ENCODE data around the gene ST3GAL3.
A peak's percentile ranks its signal among the peaks of the same experiment; 100 is the strongest.

ST3GAL3 gene

DNA sequence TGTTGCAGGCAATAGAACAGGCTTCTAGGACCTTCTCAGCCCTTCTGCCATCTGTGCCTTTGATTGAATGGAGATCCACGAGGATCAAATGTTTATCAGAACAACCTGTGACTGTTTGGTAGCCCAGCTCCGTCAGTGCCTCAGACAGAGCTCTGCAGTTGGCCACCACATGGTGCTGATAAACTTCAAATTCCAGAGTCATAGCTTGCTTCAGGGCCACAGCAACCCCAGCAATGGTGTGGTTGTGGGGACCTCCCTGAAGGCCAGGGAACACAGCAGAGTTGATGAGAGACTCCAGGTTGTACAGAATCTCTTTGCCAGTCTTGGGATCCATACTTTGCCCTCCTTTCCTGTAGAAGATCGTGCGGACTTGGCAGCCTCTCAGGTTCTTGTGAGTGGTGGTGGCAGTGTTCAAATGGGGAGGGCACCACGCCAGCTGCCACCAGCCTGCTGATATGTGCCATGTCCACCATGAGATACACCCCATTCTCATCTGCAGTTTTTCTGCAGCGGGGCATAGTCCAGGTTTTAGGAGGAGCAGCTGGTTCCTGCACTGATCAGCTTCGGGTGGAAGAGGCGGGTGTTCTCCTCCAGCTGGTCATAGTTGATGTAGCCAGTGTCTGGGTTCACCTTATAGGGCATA lies 143.4 kb downstream of the ST3GAL3 start:
- Histone ChIP-seq H3K4me1 (ENCODE audit: control insufficient read depth, insufficient read depth, low read length) (peaks cover 10% of the 10 kb centered on the region), H3K9me3 (ENCODE audit: control insufficient read depth, insufficient read depth, low read depth, low read length) (no peaks in the 10 kb centered on the region), H3K4me3 (ENCODE audit: low read depth, low read length) (no peak overlapping the region), H3K27ac (ENCODE audit: extremely low read depth, low read depth, low read length) (no peak overlapping the region), H3K36me3 (ENCODE audit: control insufficient read depth in 2 of 2, insufficient read depth in 1 of 2, low read length in 2 of 2) (no peaks in the 10 kb centered on the region)
- CTCF ChIA-PET, result no interaction called here
- TF ChIP-seq ZFP69B (tag by site-specific recombination; IDR thresholded peaks at IDR 0.05) (no peak), GLIS1 (tag by site-specific recombination; IDR thresholded peaks at IDR 0.05) (0 out of 2 replicates have a peak, but pooled peaks have one; percentile 19)
- POLR2A ChIA-PET, result no interaction called here

DNA sequence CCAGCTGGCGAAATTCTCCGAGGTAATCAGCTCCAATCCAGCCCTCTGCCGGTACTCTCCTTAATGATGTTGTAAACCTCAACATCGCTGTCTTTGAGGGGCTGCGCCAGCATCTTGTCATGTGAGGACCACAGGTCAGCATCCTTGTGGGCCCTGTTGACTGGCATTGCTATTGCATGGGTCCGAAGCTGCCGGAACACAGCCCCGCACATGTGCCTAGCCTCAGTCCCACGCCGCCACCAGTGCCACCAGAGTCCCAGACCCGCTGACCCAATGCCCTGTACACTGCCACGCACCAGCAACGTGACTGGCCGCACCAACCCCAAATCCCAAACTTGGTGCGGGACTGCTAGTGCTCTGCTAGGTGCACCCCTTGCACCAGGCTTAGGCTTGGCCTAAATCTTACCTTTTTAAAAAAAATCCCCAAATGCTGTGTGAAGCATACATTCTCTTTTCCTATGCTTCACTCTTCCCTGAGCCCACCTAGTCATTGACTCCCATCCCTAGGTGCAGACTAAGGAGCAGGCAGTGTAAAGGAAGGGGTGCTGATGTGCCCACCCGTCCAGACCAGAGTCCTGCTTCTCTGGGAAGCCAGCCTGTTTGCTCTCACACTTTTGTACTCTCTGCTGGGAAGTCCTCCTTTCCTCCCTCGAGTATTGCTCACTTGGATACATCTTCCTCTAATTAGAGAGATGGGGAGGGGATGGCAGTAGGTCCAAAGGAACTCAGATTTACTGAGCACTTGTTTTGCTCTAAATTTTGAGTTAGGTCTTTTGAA lies 144.4 kb downstream of the ST3GAL3 start:
- CTCF ChIA-PET, result no interaction called here
- peaks cover 10% of the 10 kb centered on the region for H3K4me1 ChIP-seq (ENCODE audit: control insufficient read depth, insufficient read depth, low read length)
- no peaks in the 10 kb centered on the region for H3K36me3 ChIP-seq (ENCODE audit: control insufficient read depth in 2 of 2, insufficient read depth in 1 of 2, low read length in 2 of 2)
- POLR2A ChIA-PET, result no interaction called here
- TF ChIP-seq ZNF146 (tag by site-specific recombination; IDR thresholded peaks at IDR 0.05) (no peak), HOXD13 (CRISPR knock-in tag; IDR thresholded peaks at IDR 0.05; ENCODE audit: borderline replicate concordance) (no peak), ZNF391 (tag by site-specific recombination; IDR thresholded peaks at IDR 0.05; ENCODE audit: borderline replicate concordance, low read depth) (no peak)
- TF ChIP-seq, protein P1, sequence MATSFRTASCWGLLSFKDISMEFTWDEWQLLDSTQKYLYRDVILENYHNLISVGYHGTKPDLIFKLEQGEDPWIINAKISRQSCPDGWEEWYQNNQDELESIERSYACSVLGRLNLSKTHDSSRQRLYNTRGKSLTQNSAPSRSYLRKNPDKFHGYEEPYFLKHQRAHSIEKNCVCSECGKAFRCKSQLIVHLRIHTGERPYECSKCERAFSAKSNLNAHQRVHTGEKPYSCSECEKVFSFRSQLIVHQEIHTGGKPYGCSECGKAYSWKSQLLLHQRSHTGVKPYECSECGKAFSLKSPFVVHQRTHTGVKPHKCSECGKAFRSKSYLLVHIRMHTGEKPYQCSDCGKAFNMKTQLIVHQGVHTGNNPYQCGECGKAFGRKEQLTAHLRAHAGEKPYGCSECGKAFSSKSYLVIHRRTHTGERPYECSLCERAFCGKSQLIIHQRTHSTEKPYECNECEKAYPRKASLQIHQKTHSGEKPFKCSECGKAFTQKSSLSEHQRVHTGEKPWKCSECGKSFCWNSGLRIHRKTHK (tag by site-specific recombination; IDR thresholded peaks at IDR 0.05), result no peak
- H3K9me3 ChIP-seq (ENCODE audit: control insufficient read depth, insufficient read depth, low read depth, low read length), result no peaks in the 10 kb centered on the region
- H3K27ac ChIP-seq (ENCODE audit: extremely low read depth, low read depth, low read length), result no peak overlapping the region
- H3K4me3 ChIP-seq (ENCODE audit: low read depth, low read length), result no peak overlapping the region

GRCh38 chr1:43853161-43853921 lies 146.0 kb downstream of the ST3GAL3 start:
- Histone ChIP-seq H3K4me3 (ENCODE audit: low read depth, low read length) (no peak overlapping the region), H3K27ac (ENCODE audit: extremely low read depth, low read depth, low read length) (no peak overlapping the region), H3K36me3 (ENCODE audit: control insufficient read depth in 2 of 2, insufficient read depth in 1 of 2, low read length in 2 of 2) (no peaks in the 10 kb centered on the region), H3K4me1 (ENCODE audit: control insufficient read depth, insufficient read depth, low read length) (peaks cover 14% of the 10 kb centered on the region), H3K9me3 (ENCODE audit: control insufficient read depth, insufficient read depth, low read depth, low read length) (no peaks in the 10 kb centered on the region)
- CTCF ChIA-PET, result interaction anchor here (0.6 to 1.2 kb wide), 3 partner anchors 89 to 194 kb away, joined by 3 to 4 read pairs (median 3); no protein-coding TSS in a partner anchor
- POLR2A ChIA-PET, result interaction anchor here (0.6 kb wide), 1 partner anchor 75 kb away, joined by 4 read pairs; no protein-coding TSS in a partner anchor
- TF ChIP-seq ZNF792 (tag by site-specific recombination; IDR thresholded peaks at IDR 0.05), result no peak
- no peak for TF ChIP-seq ZNF777 (tag by site-specific recombination; IDR thresholded peaks at IDR 0.05; ENCODE audit: borderline replicate concordance)
- TF ChIP-seq ZNF785 (tag by site-specific recombination; IDR thresholded peaks at IDR 0.05), result no peak
- no peak for TF ChIP-seq ZNF311 (tag by site-specific recombination; IDR thresholded peaks at IDR 0.05; ENCODE audit: borderline replicate concordance)
- TF ChIP-seq, protein P2, sequence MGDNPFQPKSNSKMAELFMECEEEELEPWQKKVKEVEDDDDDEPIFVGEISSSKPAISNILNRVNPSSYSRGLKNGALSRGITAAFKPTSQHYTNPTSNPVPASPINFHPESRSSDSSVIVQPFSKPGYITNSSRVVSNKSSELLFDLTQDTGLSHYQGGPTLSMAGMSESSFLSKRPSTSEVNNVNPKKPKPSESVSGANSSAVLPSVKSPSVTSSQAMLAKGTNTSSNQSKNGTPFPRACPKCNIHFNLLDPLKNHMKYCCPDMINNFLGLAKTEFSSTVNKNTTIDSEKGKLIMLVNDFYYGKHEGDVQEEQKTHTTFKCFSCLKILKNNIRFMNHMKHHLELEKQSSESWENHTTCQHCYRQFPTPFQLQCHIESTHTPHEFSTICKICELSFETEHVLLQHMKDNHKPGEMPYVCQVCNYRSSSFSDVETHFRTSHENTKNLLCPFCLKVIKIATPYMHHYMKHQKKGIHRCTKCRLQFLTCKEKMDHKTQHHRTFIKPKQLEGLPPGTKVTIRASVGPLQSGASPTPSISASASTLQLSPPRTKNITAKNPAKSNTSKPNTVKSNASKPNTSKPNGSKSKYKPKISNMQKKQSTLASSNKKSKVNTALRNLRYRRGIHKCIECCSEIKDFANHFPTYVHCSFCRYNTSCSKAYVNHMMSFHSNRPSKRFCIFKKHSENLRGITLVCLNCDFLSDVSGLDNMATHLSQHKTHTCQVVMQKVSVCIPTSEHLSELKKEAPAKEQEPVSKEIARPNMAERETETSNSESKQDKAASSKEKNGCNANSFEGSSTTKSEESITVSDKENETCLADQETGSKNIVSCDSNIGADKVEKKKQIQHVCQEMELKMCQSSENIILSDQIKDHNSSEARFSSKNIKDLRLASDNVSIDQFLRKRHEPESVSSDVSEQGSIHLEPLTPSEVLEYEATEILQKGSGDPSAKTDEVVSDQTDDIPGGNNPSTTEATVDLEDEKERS (tag by site-specific recombination; IDR thresholded peaks at IDR 0.05), result no peak
- TF ChIP-seq, protein P3, sequence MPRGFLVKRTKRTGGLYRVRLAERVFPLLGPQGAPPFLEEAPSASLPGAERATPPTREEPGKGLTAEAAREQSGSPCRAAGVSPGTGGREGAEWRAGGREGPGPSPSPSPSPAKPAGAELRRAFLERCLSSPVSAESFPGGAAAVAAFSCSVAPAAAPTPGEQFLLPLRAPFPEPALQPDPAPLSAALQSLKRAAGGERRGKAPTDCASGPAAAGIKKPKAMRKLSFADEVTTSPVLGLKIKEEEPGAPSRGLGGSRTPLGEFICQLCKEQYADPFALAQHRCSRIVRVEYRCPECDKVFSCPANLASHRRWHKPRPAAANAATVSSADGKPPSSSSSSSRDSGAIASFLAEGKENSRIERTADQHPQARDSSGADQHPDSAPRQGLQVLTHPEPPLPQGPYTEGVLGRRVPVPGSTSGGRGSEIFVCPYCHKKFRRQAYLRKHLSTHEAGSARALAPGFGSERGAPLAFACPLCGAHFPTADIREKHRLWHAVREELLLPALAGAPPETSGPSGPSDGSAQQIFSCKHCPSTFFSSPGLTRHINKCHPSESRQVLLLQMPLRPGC (tag by site-specific recombination; IDR thresholded peaks at IDR 0.05), result no peak
- TF ChIP-seq, protein P4, sequence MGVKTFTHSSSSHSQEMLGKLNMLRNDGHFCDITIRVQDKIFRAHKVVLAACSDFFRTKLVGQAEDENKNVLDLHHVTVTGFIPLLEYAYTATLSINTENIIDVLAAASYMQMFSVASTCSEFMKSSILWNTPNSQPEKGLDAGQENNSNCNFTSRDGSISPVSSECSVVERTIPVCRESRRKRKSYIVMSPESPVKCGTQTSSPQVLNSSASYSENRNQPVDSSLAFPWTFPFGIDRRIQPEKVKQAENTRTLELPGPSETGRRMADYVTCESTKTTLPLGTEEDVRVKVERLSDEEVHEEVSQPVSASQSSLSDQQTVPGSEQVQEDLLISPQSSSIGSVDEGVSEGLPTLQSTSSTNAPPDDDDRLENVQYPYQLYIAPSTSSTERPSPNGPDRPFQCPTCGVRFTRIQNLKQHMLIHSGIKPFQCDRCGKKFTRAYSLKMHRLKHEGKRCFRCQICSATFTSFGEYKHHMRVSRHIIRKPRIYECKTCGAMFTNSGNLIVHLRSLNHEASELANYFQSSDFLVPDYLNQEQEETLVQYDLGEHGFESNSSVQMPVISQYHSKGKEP (tag by site-specific recombination; IDR thresholded peaks at IDR 0.05), result no peak; the same call in 1 of the 2 replicates
- TF ChIP-seq, protein P5, sequence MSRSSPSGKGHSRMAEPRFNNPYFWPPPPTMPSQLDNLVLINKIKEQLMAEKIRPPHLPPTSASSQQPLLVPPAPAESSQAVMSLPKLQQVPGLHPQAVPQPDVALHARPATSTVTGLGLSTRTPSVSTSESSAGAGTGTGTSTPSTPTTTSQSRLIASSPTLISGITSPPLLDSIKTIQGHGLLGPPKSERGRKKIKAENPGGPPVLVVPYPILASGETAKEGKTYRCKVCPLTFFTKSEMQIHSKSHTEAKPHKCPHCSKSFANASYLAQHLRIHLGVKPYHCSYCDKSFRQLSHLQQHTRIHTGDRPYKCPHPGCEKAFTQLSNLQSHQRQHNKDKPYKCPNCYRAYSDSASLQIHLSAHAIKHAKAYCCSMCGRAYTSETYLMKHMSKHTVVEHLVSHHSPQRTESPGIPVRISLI (tag by site-specific recombination; IDR thresholded peaks at IDR 0.05), result peak; percentile 81; the same call in 1 of the 2 replicates
- no peak for TF ChIP-seq ZNF558 (tag by site-specific recombination; IDR thresholded peaks at IDR 0.05)
- TF ChIP-seq ZNF10 (tag by site-specific recombination; IDR thresholded peaks at IDR 0.05), result peak; percentile 68; the same call in 1 of the 2 replicates
- TF ChIP-seq ZNF501 (tag by site-specific recombination; IDR thresholded peaks at IDR 0.05), result peak; percentile 69; the same call in 1 of the 2 replicates
- TF ChIP-seq KLF10 (tag by site-specific recombination; IDR thresholded peaks at IDR 0.05), result peak; percentile 25; the same call in 1 of the 2 replicates
- 0 out of 2 replicates have a peak, but pooled peaks have one; percentile 32 for TF ChIP-seq ZNF600 (tag by site-specific recombination; IDR thresholded peaks at IDR 0.05)
